HUES64 (cell line): ENCODE results near the gene PAGR1.
"Not testable (repeated sequence)": the region's sequence is repeated elsewhere in the genome, so short reads cannot be mapped to it uniquely, and the experiment has no call there.

Experiments used
- H3K27ac ChIP-seq: 2 replicates; pipeline ENCODE4 v1.7.0; 2013; ENCODE audit warnings: low read depth, low read length, inconsistent platforms
- H3K27me3 ChIP-seq: 2 replicates; pipeline ENCODE4 v1.6.1; 2013; ENCODE audit warnings: mild to moderate bottlenecking, low read length; ENCODE audit not compliant: insufficient read depth
- H3K36me3 ChIP-seq: 2 replicates; pipeline ENCODE4 v1.6.1; 2013; ENCODE audit warnings: mild to moderate bottlenecking, low read length; ENCODE audit not compliant: insufficient read depth
- H3K4me1 ChIP-seq: 2 replicates; pipeline ENCODE4 v1.6.1; 2013; ENCODE audit warnings: mild to moderate bottlenecking, low read length, moderate library complexity; ENCODE audit not compliant: insufficient read depth
- H3K4me3 ChIP-seq: 2 replicates; pipeline ENCODE4 v1.5.1; 2013; ENCODE audit warnings: mild to moderate bottlenecking, low read length, moderate library complexity
- H3K9ac ChIP-seq: 2 replicates; pipeline ENCODE4 v1.6.1; 2013; ENCODE audit warnings: mild to moderate bottlenecking, low read depth, low read length
- H3K9me3 ChIP-seq: 2 replicates; pipeline ENCODE4 v1.6.1; 2013; ENCODE audit warnings: low read depth, low read length; ENCODE audit not compliant: insufficient read depth
- WGBS: fragments of 150-250, 120-280 bp; methylation state at CpG from one replicate; pipeline ENCODE4 v1.1.7; 2013; ENCODE audit warnings: missing lambda C conversion rate; 5-methylcytosine and 5-hydroxymethylcytosine counted together

Gene PAGR1

DNA sequence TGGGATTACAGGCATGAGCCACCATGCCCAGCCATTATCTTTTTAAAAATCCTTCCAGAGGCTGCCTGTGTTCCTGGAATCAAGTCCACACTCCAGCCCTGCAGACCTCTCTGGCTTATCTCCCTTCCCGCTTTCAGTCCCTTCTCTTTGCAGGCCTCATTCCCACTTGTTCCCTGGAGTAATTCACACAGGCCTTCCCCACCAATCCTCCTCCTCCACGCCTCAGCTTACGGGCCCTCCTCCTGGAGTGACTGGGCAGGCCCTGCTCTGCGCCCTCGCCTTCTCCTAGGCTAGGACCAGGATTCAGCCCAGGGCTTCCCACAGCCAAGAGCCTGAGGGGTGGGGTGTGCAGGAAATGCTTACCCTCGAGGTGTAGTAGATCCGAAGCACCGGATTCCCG lies 44.3 kb downstream of the PAGR1 start:
- H3K4me1 ChIP-seq = no peaks in the 10 kb centered on the region
- peaks cover 22% of the 10 kb centered on the region for H3K36me3 ChIP-seq
- 92% methylated on average over 9 of the region's 9 CpGs for WGBS
- no peaks in the 10 kb centered on the region for H3K27me3 ChIP-seq
- no peak overlapping the region for H3K4me3 ChIP-seq
- H3K9me3 ChIP-seq = no peaks in the 10 kb centered on the region
- no peak overlapping the region for H3K27ac ChIP-seq
- no peak overlapping the region for H3K9ac ChIP-seq

DNA sequence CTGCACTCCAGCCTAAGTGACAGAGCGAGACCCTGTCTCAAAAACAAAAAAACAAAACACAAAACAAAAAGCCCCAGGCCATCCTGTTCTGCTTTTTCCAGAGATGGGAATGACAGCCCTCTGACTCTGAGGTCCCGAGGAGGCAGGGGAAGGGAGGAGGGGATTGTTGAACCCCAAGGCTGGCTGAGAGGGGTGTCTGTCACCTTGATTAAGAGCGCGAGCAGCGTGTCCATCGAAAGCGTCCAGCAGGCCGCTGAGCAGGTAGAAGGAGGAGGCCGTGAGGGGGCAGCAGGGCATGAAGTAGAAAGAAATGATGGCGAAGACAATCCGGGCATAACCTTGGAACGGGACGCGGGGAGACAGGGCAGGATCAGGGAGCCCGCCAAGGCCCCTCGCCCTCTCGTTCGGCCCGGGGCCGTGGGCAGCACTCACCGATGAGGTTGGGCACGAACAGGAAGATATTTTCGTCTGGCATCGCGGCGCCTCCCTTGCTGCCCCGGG lies 46.5 kb downstream of the PAGR1 start:
- Histone ChIP-seq H3K9me3 (no peaks in the 10 kb centered on the region), H3K9ac (peak overlapping the region; percentile 92), H3K4me3 (peak overlapping the region; percentile 97), H3K4me1 (no peaks in the 10 kb centered on the region), H3K27ac (peak overlapping the region; percentile 95; the same call in 1 of the 2 replicates), H3K27me3 (no peaks in the 10 kb centered on the region), H3K36me3 (peaks cover 22% of the 10 kb centered on the region)
- WGBS = 3% methylated on average over 27 of the region's 27 CpGs

DNA sequence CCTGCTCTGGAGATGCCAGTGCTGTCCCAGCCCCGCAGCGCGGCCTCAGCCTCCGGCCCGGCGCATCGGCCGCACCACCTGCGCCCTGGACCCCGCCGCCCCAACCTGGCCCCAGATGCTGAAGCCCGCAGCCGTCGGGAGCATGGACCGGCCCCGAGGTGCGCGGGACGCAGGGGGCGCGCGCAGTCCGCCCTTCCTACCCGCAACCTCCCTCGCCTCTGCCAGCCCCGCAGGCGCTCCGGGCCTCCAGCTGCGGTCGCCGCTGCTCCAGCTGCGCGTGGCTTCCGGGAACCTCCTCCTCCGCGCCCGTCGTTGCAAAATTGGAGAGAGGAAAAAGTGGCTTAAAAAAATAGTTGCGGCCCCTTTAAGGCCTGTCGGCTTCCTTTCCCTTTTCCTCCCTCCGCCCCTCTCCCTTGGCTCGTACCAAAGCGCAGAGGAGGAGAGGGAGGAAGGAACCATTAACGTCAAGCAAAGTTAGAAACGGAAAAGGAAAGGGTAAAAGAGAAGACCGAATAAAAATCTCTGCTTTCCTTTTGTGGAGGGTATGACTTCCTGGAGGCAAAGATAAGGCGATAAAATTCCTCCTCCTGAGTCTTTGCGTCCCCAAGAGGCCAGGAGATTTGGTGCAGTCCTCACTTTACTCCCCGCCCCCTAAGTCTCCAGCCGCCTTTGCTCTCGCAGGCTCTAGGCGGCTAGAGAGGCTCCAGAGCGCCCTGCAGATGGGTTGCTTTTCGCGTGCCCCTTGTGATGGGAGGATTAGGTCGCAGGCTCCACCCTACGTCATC lies 47.1 kb downstream of the PAGR1 start, which contains the start of gene CDIPT:
TSS of gene CDIPT (minus strand) at position 343 of the 785 bp plus-strand sequence. CDS start 369 bp downstream, outside the sequence.
- peaks cover 22% of the 10 kb centered on the region for H3K36me3 ChIP-seq
- WGBS = under 1% methylated on average over 53 of the region's 57 CpGs
- peak within 1 kb of the TSS; percentile 92 for H3K9ac ChIP-seq
- H3K4me1 ChIP-seq = no peaks in the 10 kb centered on the region
- H3K27ac ChIP-seq = peak within 1 kb of the TSS; percentile 95
- peak within 1 kb of the TSS; percentile 97 for H3K4me3 ChIP-seq
- H3K27me3 ChIP-seq = no peaks in the 10 kb centered on the region
- no peaks in the 10 kb centered on the region for H3K9me3 ChIP-seq

DNA sequence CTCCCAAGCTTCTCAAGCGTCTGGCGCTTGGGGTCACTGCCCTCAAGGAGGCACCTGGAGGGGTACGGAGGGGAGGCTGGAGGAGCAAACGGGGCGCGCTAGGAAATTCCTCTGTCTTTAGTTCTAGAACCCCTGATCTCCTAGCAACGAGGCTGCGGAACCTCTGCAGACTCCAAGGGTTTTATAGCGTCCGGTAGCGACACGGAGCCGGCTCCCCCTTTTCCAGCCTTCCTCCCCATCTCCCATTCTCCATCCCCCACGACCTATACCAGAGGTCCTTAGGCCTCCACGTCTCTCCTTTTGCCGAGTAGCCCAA lies 47.7 kb downstream of the PAGR1 start:
- peak overlapping the region; percentile 97 for H3K4me3 ChIP-seq
- H3K9ac ChIP-seq = no peak overlapping the region
- no peaks in the 10 kb centered on the region for H3K27me3 ChIP-seq
- no peaks in the 10 kb centered on the region for H3K4me1 ChIP-seq
- H3K27ac ChIP-seq = no peak overlapping the region
- no peaks in the 10 kb centered on the region for H3K9me3 ChIP-seq
- peaks cover 17% of the 10 kb centered on the region for H3K36me3 ChIP-seq
- WGBS = 37% methylated on average over 16 of the region's 16 CpGs

DNA sequence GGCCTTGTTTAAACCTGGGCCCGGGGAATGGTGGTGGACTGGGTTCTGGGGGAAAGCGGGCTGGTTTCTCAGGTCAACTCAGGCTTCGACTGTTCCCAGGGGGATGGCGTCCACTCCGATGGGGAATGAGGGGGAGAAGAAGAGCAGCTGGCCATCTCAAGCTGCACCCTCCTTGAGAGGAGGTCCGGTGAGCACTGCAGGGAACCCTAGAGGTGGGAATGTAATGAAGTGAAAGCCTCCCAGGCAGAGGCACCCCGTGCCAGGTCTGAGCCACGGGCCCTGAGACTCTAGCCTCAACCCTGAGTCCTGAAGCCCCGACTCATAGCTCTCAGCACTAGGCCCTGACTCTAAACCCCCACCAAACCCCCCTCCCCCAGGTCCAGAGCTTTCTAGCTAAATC lies 48.3 kb downstream of the PAGR1 start:
- no peak overlapping the region for H3K9ac ChIP-seq
- no peak overlapping the region for H3K4me3 ChIP-seq
- H3K36me3 ChIP-seq = peaks cover 14% of the 10 kb centered on the region
- H3K4me1 ChIP-seq = no peaks in the 10 kb centered on the region
- H3K9me3 ChIP-seq = no peaks in the 10 kb centered on the region
- no peaks in the 10 kb centered on the region for H3K27me3 ChIP-seq
- 92% methylated on average over 9 of the region's 9 CpGs for WGBS
- no peak overlapping the region for H3K27ac ChIP-seq

DNA sequence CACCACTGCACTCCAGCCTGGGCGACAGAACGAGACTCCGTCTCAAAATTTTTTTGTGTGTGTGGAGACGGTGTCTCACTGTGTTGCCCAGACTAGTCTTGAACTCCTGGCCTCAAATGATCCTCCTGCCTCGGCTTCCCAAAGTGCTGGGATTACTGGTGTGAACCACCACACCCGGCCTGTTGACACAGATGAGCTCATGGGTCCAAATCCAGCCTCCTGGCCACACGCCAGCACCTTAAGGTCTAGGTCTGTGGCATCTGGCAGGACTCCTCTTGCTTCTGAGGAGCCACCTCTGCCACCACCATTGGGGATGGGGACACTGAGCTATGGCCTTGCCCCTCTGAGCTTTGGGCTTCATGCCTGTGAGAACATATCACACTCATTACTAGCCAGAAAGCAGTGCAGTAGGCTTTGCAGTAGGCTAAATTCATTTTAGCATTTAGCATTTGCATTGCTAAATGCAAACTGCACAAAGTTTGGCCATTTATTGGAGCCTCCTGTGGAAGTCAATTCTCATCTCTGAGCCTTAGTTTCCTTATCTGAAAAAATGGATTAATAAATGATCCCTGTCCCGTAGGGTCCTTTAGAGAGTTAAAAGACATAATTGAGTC lies 52.6 kb downstream of the PAGR1 start:
- H3K4me1 ChIP-seq = no peaks in the 10 kb centered on the region
- no peak overlapping the region for H3K27ac ChIP-seq
- 0 out of 2 replicates have a peak, but pooled peaks cover 8% of the 10 kb centered on the region for H3K36me3 ChIP-seq
- 89% methylated on average over 8 of the region's 8 CpGs for WGBS
- H3K4me3 ChIP-seq = no peak overlapping the region
- no peak overlapping the region for H3K9ac ChIP-seq
- no peaks in the 10 kb centered on the region for H3K9me3 ChIP-seq
- no peaks in the 10 kb centered on the region for H3K27me3 ChIP-seq

DNA sequence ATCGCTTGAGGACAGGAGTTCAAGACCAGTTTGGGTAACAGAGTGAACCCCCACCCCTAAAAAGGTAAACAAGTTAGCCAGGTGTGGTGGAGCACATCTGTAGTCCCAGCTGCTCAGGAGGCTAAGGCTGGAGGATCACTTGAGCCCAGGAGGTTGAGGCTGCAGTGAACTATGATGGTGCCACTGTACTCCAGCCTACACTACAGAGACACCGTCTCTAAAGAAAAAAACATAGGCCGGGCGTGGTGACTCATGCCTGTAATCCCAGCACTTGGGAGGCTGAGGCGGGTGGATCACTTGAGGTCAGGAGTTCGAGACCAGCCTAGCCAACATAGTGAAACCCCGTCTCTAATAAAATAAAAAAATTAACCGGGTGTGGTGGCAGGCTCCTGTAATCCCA lies 53.1 kb downstream of the PAGR1 start:
- not testable (repeated sequence) for H3K9me3 ChIP-seq, H3K4me3 ChIP-seq, H3K9ac ChIP-seq, H3K27ac ChIP-seq, H3K27me3 ChIP-seq, H3K4me1 ChIP-seq, H3K36me3 ChIP-seq
- WGBS = 91% methylated on average over 8 of the region's 8 CpGs
